OCI-LY7 (cell line): Measurements from ENCODE around the gene MPV17L2. TPM values are rescaled to one million over a fixed set of nuclear protein-coding genes. Genes with fewer than 3 reads are reported as not detected.

Source experiments
- BruUV-seq: library from RNA; stranded (reverse); fragments of 400-500 nt; replicated peaks from 2 replicates; lab custom pipeline; 2021; lab: Mats Ljungman, UMichigan
- CTCF ChIA-PET: fragments of 300-600 bp; sonication (Branson Sonifier 250); formaldehyde crosslinking; loops from one replicate; lab custom pipeline; 2022; ENCODE audit warnings: antibody characterized with exemption; ENCODE audit not compliant: unreplicated experiment; lab: Charles Lee
- POLR2A ChIA-PET: fragments of 300-600 bp; sonication (Branson Sonifier 250); formaldehyde crosslinking; loops from one replicate; lab custom pipeline; 2022; ENCODE audit warnings: antibody characterized with exemption; lab: Charles Lee
- DNase-seq: peaks from one replicate; pipeline ENCODE4 v3.0.0-alpha.2; 2015; ENCODE audit warnings: low spot score
- H2AFZ ChIP-seq: fragments of 200-600 bp; sonication (generic), shearing (Covaris generic); 2 replicates; pipeline ENCODE4 v1.6.1; 2014; ENCODE audit warnings: mild to moderate bottlenecking, antibody characterized with exemption, low read length, moderate library complexity
- H3K27ac ChIP-seq: fragments of 200-600 bp; sonication (generic); 2 replicates; pipeline ENCODE4 v1.5.1; 2014; ENCODE audit warnings: mixed run types, low read depth, mild to moderate bottlenecking, moderate library complexity, low read length, inconsistent platforms; ENCODE audit not compliant: poor library complexity, severe bottlenecking
- H3K36me3 ChIP-seq: fragments of 200-600 bp; sonication (generic); 2 replicates; pipeline ENCODE4 v1.6.1; 2014; ENCODE audit warnings: mild to moderate bottlenecking, antibody characterized with exemption, low read length, moderate library complexity, mixed read lengths; ENCODE audit not compliant: insufficient read depth
- H3K4me1 ChIP-seq: fragments of 200-600 bp; sonication (generic); 2 replicates; pipeline ENCODE4 v1.5.1; 2014; ENCODE audit warnings: mild to moderate bottlenecking, low read length; ENCODE audit not compliant: insufficient read depth, poor library complexity, severe bottlenecking
- H3K4me2 ChIP-seq: fragments of 200-600 bp; sonication (generic); 2 replicates; pipeline ENCODE4 v1.6.1; 2014; ENCODE audit warnings: mild to moderate bottlenecking, low read length
- H3K4me3 ChIP-seq: fragments of 200-600 bp; sonication (generic); 2 replicates; pipeline ENCODE4 v1.5.1; 2014; ENCODE audit warnings: mild to moderate bottlenecking, low read depth, low read length; ENCODE audit not compliant: poor library complexity, severe bottlenecking
- H3K79me2 ChIP-seq: fragments of 200-600 bp; sonication (generic); 2 replicates; pipeline ENCODE4 v1.6.1; 2016; ENCODE audit warnings: low read depth, mild to moderate bottlenecking, low read length, moderate library complexity, mixed read lengths; ENCODE audit not compliant: insufficient read depth
- H3K9me2 ChIP-seq: fragments of 200-600 bp; sonication (generic); 2 replicates; pipeline ENCODE4 v1.6.1; 2016; ENCODE audit warnings: mild to moderate bottlenecking, low read length, mixed read lengths; ENCODE audit not compliant: insufficient read depth
- H3K9me3 ChIP-seq: fragments of 200-600 bp; sonication (generic); 2 replicates; pipeline ENCODE4 v1.6.1; 2014; ENCODE audit warnings: mild to moderate bottlenecking, mixed run types, low read length, mixed read lengths
- H4K20me1 ChIP-seq: fragments of 200-600 bp; sonication (generic); 2 replicates; pipeline ENCODE4 v1.6.1; 2014; ENCODE audit warnings: mild to moderate bottlenecking, antibody characterized with exemption, low read length, moderate library complexity, mixed read lengths; ENCODE audit not compliant: insufficient read depth
- EZH2phosphoT487 ChIP-seq: fragments of 200-600 bp; sonication (generic); IDR thresholded peaks from 2 replicates; pipeline ENCODE4 v1.6.1; 2018; ENCODE audit warnings: low read depth, borderline replicate concordance, mild to moderate bottlenecking, mixed run types, antibody characterized with exemption, low read length, moderate library complexity, mixed read lengths
- intact Hi-C: fragments of 100-400 bp; cut with micrococcal nuclease; formaldehyde crosslinking; loops from one replicate; pipeline ENCODE4 v1.10.0; 2022; ENCODE audit not compliant: unreplicated experiment
- total RNA-seq, 2 experiments: library from RNA; depleted of rRNA in 1 of 2; stranded (reverse); fragments of >200 nt in 1 of 2; shearing (Covaris generic) in 1 of 2; gene quantifications; 2 replicates each; pipeline ENCODE4 v1.2.3, GENCODE V29; 2014 to 2022
- TF ChIP-seq, protein P1 (sequence below): fragments of 200-600 bp; sonication (generic); conservative IDR thresholded peaks from 2 replicates; pipeline ENCODE4 v1.5.1; 2014; ENCODE audit warnings: mild to moderate bottlenecking, antibody characterized with exemption, low read length, moderate library complexity, mixed read lengths

Gene MPV17L2
- total RNA-seq, 2 experiments from 2014 or later: 22.6 to 23.7 TPM

DNA sequence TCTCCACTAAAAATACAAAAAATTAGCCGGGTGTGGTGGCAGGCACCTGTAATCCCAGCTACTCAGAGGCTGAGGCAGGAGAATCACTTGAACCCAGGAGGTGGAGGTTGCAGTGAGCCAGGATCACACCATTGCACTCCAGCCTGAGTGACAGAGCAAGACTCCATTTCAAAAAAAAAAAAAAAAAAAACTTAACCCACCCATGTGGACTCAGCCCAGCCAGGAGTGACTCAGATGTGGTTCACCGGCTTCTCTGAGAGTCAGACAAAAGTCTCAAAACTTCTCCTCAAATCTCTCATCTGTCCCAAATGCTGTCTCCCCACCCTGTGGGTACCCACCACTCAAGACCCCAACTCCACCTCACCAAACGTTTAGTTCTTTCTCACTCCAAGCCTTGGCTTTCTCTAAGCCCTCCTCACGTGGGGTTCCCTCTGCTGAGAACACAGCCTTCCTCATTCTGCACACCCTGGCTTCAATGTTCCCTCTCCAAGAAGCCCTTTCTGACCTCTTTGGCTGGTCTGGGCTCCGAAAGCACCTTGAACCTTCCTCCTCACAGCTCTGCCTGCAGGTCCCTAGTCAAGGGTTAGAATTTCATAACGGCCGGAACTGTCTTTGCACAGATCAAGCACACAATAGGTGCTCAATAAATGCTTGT, 21.9 kb downstream of the MPV17L2 start:
- Histone ChIP-seq H2AFZ (no peak overlapping the region), H3K9me3 (no peaks in the 10 kb centered on the region), H3K4me2 (no peak overlapping the region), H3K4me3 (no peak overlapping the region), H3K79me2 (no peaks in the 10 kb centered on the region), H3K36me3 (no peaks in the 10 kb centered on the region), H3K9me2 (no peaks in the 10 kb centered on the region), H3K27ac (no peak overlapping the region), H4K20me1 (no peaks in the 10 kb centered on the region), H3K4me1 (no peaks in the 10 kb centered on the region)
- DNase-seq: no peak
- BruUV-seq: no TSS peak
- POLR2A ChIA-PET: no interaction called here
- TF ChIP-seq EZH2phosphoT487: no peak
- TF ChIP-seq, protein P1, sequence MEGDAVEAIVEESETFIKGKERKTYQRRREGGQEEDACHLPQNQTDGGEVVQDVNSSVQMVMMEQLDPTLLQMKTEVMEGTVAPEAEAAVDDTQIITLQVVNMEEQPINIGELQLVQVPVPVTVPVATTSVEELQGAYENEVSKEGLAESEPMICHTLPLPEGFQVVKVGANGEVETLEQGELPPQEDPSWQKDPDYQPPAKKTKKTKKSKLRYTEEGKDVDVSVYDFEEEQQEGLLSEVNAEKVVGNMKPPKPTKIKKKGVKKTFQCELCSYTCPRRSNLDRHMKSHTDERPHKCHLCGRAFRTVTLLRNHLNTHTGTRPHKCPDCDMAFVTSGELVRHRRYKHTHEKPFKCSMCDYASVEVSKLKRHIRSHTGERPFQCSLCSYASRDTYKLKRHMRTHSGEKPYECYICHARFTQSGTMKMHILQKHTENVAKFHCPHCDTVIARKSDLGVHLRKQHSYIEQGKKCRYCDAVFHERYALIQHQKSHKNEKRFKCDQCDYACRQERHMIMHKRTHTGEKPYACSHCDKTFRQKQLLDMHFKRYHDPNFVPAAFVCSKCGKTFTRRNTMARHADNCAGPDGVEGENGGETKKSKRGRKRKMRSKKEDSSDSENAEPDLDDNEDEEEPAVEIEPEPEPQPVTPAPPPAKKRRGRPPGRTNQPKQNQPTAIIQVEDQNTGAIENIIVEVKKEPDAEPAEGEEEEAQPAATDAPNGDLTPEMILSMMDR: no peak
- CTCF ChIA-PET: no interaction called here
- intact Hi-C loops: no loop called here

GRCh38 chr19:18216789-18217188, 23.8 kb downstream of the MPV17L2 start:
- H4K20me1 ChIP-seq: no peaks in the 10 kb centered on the region
- H3K9me3 ChIP-seq: no peaks in the 10 kb centered on the region
- H2AFZ ChIP-seq: no peak overlapping the region
- no peak overlapping the region for H3K27ac ChIP-seq
- BruUV-seq: no TSS peak
- intact Hi-C loops: no loop called here
- no peak for DNase-seq
- H3K9me2 ChIP-seq: no peaks in the 10 kb centered on the region
- POLR2A ChIA-PET: interaction anchor here (0.6 kb wide), 1 partner anchor 28 kb away, joined by 3 read pairs; no protein-coding TSS in a partner anchor
- no peak overlapping the region for H3K4me3 ChIP-seq
- TF ChIP-seq EZH2phosphoT487: no peak
- TF ChIP-seq, protein P1: no peak
- no peaks in the 10 kb centered on the region for H3K4me1 ChIP-seq
- H3K36me3 ChIP-seq: no peaks in the 10 kb centered on the region
- no peak overlapping the region for H3K4me2 ChIP-seq
- CTCF ChIA-PET: no interaction called here
- no peaks in the 10 kb centered on the region for H3K79me2 ChIP-seq

GRCh38 chr19:18218159-18218558, 25.1 kb downstream of the MPV17L2 start:
- no peak for TF ChIP-seq EZH2phosphoT487
- TF ChIP-seq, protein P1: no peak
- H2AFZ ChIP-seq: no peak overlapping the region
- BruUV-seq: no TSS peak
- intact Hi-C loops: no loop called here
- ChIA-PET CTCF (no interaction called here), POLR2A (no interaction called here)
- H3K4me1 ChIP-seq: no peaks in the 10 kb centered on the region
- H3K9me3 ChIP-seq: no peaks in the 10 kb centered on the region
- DNase-seq: no peak
- H3K27ac ChIP-seq: no peak overlapping the region
- H4K20me1 ChIP-seq: no peaks in the 10 kb centered on the region
- H3K4me3 ChIP-seq: no peak overlapping the region
- no peaks in the 10 kb centered on the region for H3K36me3 ChIP-seq
- H3K79me2 ChIP-seq: no peaks in the 10 kb centered on the region
- no peak overlapping the region for H3K4me2 ChIP-seq
- no peaks in the 10 kb centered on the region for H3K9me2 ChIP-seq
